ENCODE measurements around the gene LRP1. TPM values are rescaled to one million over a fixed set of nuclear protein-coding genes. Genes with fewer than 3 reads are reported as not detected.

LRP1 gene
- total RNA-seq, 2 experiments from 2014 or later = 1.1 to 4.4 TPM

GRCh38 chr12:57255916-57256315 lies 127.6 kb downstream of the LRP1 start:
- peaks cover 37% of the 10 kb centered on the region for H3K36me3 ChIP-seq (ENCODE audit: insufficient read depth, low read length)
- no peaks in the 10 kb centered on the region for H3K79me2 ChIP-seq (ENCODE audit: insufficient read depth, low read depth, low read length)
- CTCF ChIA-PET (ENCODE audit: unreplicated experiment) = no interaction called here
- H3K9me3 ChIP-seq (ENCODE audit: low read length) = no peaks in the 10 kb centered on the region
- no peak overlapping the region for H3K4me3 ChIP-seq (ENCODE audit: low read depth, low read length, poor library complexity, severe bottlenecking)
- H3K4me1 ChIP-seq (ENCODE audit: insufficient read depth, low read length, poor library complexity, severe bottlenecking) = no peaks in the 10 kb centered on the region
- POLR2A ChIA-PET = interaction anchor here (0.5 to 0.7 kb wide), 3 partner anchors 23 to 210 kb away, joined by 3 read pairs; no protein-coding TSS in a partner anchor
- H2AFZ ChIP-seq (ENCODE audit: low read length) = no peak overlapping the region
- TF ChIP-seq, protein P1, sequence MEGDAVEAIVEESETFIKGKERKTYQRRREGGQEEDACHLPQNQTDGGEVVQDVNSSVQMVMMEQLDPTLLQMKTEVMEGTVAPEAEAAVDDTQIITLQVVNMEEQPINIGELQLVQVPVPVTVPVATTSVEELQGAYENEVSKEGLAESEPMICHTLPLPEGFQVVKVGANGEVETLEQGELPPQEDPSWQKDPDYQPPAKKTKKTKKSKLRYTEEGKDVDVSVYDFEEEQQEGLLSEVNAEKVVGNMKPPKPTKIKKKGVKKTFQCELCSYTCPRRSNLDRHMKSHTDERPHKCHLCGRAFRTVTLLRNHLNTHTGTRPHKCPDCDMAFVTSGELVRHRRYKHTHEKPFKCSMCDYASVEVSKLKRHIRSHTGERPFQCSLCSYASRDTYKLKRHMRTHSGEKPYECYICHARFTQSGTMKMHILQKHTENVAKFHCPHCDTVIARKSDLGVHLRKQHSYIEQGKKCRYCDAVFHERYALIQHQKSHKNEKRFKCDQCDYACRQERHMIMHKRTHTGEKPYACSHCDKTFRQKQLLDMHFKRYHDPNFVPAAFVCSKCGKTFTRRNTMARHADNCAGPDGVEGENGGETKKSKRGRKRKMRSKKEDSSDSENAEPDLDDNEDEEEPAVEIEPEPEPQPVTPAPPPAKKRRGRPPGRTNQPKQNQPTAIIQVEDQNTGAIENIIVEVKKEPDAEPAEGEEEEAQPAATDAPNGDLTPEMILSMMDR (conservative IDR thresholded peaks at IDR 0.05; ENCODE audit: low read length) = no peak
- TF ChIP-seq EZH2phosphoT487 (IDR thresholded peaks at IDR 0.05; ENCODE audit: borderline replicate concordance, low read depth, low read length) = no peak
- H3K4me2 ChIP-seq (ENCODE audit: low read length) = no peak overlapping the region
- BruUV-seq (replicated peaks) = no TSS peak
- intact Hi-C loops (cut with micrococcal nuclease; ENCODE audit: unreplicated experiment) = no loop called here
- H4K20me1 ChIP-seq (ENCODE audit: insufficient read depth, low read length) = no peaks in the 10 kb centered on the region
- no peak for DNase-seq (ENCODE audit: low spot score)
- no peaks in the 10 kb centered on the region for H3K9me2 ChIP-seq (ENCODE audit: insufficient read depth, low read length)
- H3K27ac ChIP-seq (ENCODE audit: low read depth, low read length, poor library complexity, severe bottlenecking) = no peak overlapping the region

- POLR2A ChIA-PET = no interaction called here
- TF ChIP-seq EZH2phosphoT487 (IDR thresholded peaks at IDR 0.05; ENCODE audit: borderline replicate concordance, low read depth, low read length) = no peak
- TF ChIP-seq, protein P1 (conservative IDR thresholded peaks at IDR 0.05; ENCODE audit: low read length) = no peak
- H3K36me3 ChIP-seq (ENCODE audit: insufficient read depth, low read length) = peaks cover 37% of the 10 kb centered on the region
Measured at GRCh38 chr12:57258977-57259970, 131.0 kb downstream of the LRP1 start.

GRCh38 chr12:57260366-57260765 lies 132.1 kb downstream of the LRP1 start:
- DNase-seq (ENCODE audit: low spot score) = no peak
- H4K20me1 ChIP-seq (ENCODE audit: insufficient read depth, low read length) = no peaks in the 10 kb centered on the region
- H3K79me2 ChIP-seq (ENCODE audit: insufficient read depth, low read depth, low read length) = no peaks in the 10 kb centered on the region
- TF ChIP-seq EZH2phosphoT487 (IDR thresholded peaks at IDR 0.05; ENCODE audit: borderline replicate concordance, low read depth, low read length) = no peak
- TF ChIP-seq, protein P1 (conservative IDR thresholded peaks at IDR 0.05; ENCODE audit: low read length) = no peak
- intact Hi-C loops (cut with micrococcal nuclease; ENCODE audit: unreplicated experiment) = no loop called here
- H3K9me3 ChIP-seq (ENCODE audit: low read length) = no peaks in the 10 kb centered on the region
- peaks cover 5% of the 10 kb centered on the region for H3K4me1 ChIP-seq (ENCODE audit: insufficient read depth, low read length, poor library complexity, severe bottlenecking)
- H3K36me3 ChIP-seq (ENCODE audit: insufficient read depth, low read length) = peaks cover 43% of the 10 kb centered on the region
- H3K9me2 ChIP-seq (ENCODE audit: insufficient read depth, low read length) = no peaks in the 10 kb centered on the region
- ChIA-PET POLR2A (no interaction called here), CTCF (ENCODE audit: unreplicated experiment) (no interaction called here)
- BruUV-seq (replicated peaks) = no TSS peak
- no peak overlapping the region for H3K4me3 ChIP-seq (ENCODE audit: low read depth, low read length, poor library complexity, severe bottlenecking)
- no peak overlapping the region for H2AFZ ChIP-seq (ENCODE audit: low read length)
- no peak overlapping the region for H3K27ac ChIP-seq (ENCODE audit: low read depth, low read length, poor library complexity, severe bottlenecking)
- no peak overlapping the region for H3K4me2 ChIP-seq (ENCODE audit: low read length)

More at GRCh38 chr12:57258977-57259970, 131.0 kb downstream of the LRP1 start:
- no peak overlapping the region for H3K27ac ChIP-seq (ENCODE audit: low read depth, low read length, poor library complexity, severe bottlenecking)
- H3K4me1 ChIP-seq (ENCODE audit: insufficient read depth, low read length, poor library complexity, severe bottlenecking) = peaks cover 5% of the 10 kb centered on the region
- no peaks in the 10 kb centered on the region for H3K79me2 ChIP-seq (ENCODE audit: insufficient read depth, low read depth, low read length)
- H3K9me2 ChIP-seq (ENCODE audit: insufficient read depth, low read length) = no peaks in the 10 kb centered on the region
- DNase-seq (ENCODE audit: low spot score) = no peak
- no TSS peak for BruUV-seq (replicated peaks)
- H3K9me3 ChIP-seq (ENCODE audit: low read length) = no peaks in the 10 kb centered on the region
- no peak overlapping the region for H2AFZ ChIP-seq (ENCODE audit: low read length)
- intact Hi-C loops (cut with micrococcal nuclease; ENCODE audit: unreplicated experiment) = no loop called here
- CTCF ChIA-PET (ENCODE audit: unreplicated experiment) = no interaction called here
- H3K4me3 ChIP-seq (ENCODE audit: low read depth, low read length, poor library complexity, severe bottlenecking) = no peak overlapping the region
- no peak overlapping the region for H3K4me2 ChIP-seq (ENCODE audit: low read length)
- no peaks in the 10 kb centered on the region for H4K20me1 ChIP-seq (ENCODE audit: insufficient read depth, low read length)
